Calu3 (cell line): Measurements from ENCODE around the gene IKBKG. TPM values are rescaled to one million over a fixed set of nuclear protein-coding genes. Genes with fewer than 3 reads are reported as not detected.
"Not testable (repeated sequence)": the region's sequence is repeated elsewhere in the genome, so short reads cannot be mapped to it uniquely, and the experiment has no call there.

Experiments used
- BruUV-seq: library from RNA; stranded (reverse); fragments of 400-500 nt; replicated peaks from 2 replicates; lab custom pipeline; 2021; lab: Mats Ljungman, UMichigan
- CTCF ChIA-PET: fragments of 300-600 bp; sonication (Branson Sonifier 250); formaldehyde crosslinking; loops from one replicate; lab custom pipeline; 2022; ENCODE audit warnings: antibody characterized with exemption; lab: Charles Lee
- DNase-seq: peaks from one replicate; pipeline ENCODE4 v3.0.0; 2022
- H3K27ac Mint-ChIP-seq: one replicate; pipeline ENCODE4 v1.8.0; 2022; ENCODE audit warnings: mixed read lengths; ENCODE audit not compliant: unreplicated experiment
- H3K27me3 Mint-ChIP-seq: one replicate; pipeline ENCODE4 v1.8.0; 2022; ENCODE audit warnings: mixed read lengths; ENCODE audit not compliant: unreplicated experiment
- H3K36me3 Mint-ChIP-seq: one replicate; pipeline ENCODE4 v1.8.0; 2022; ENCODE audit warnings: mild to moderate bottlenecking, moderate library complexity, mixed read lengths; ENCODE audit not compliant: insufficient read depth, unreplicated experiment
- H3K4me1 Mint-ChIP-seq: one replicate; pipeline ENCODE4 v1.8.0; 2022; ENCODE audit warnings: mild to moderate bottlenecking, low read depth, mixed read lengths; ENCODE audit not compliant: unreplicated experiment
- H3K4me3 Mint-ChIP-seq: one replicate; pipeline ENCODE4 v1.8.0; 2022; ENCODE audit warnings: mild to moderate bottlenecking, low read depth, moderate library complexity, mixed read lengths; ENCODE audit not compliant: unreplicated experiment
- H3K9me3 Mint-ChIP-seq: one replicate; pipeline ENCODE4 v1.8.0; 2022; ENCODE audit warnings: low read depth, mixed read lengths; ENCODE audit not compliant: unreplicated experiment
- CTCF ChIP-seq: fragments of 200-600 bp; IDR thresholded peaks from one replicate; pipeline ENCODE4 v1.8.0; 2022; ENCODE audit warnings: antibody characterized with exemption; ENCODE audit not compliant: unreplicated experiment
- intact Hi-C: fragments of 100-400 bp; cut with micrococcal nuclease; formaldehyde crosslinking; loops from one replicate; pipeline ENCODE4 v1.10.0; 2022; ENCODE audit not compliant: unreplicated experiment
- total RNA-seq: library from RNA; stranded (reverse); gene quantifications from 2 replicates; pipeline ENCODE4 v1.2.3, GENCODE V29; 2022

IKBKG gene
- total RNA-seq, 1 experiment from 2014 or later: 39.9 TPM

- no peak for DNase-seq
Measured at GRCh38 chrX:154605566-154605965, 58.1 kb downstream of the IKBKG start.

GRCh38 chrX:154607370-154607769 lies 60.0 kb downstream of the IKBKG start:
- intact Hi-C loops: no loop called here
- TF ChIP-seq CTCF: no peak
- Mint-ChIP-seq H3K27ac (no peak overlapping the region), H3K36me3 (no peaks in the 10 kb centered on the region), H3K27me3 (no peaks in the 10 kb centered on the region), H3K9me3 (no peaks in the 10 kb centered on the region), H3K4me3 (no peak overlapping the region), H3K4me1 (peaks cover 25% of the 10 kb centered on the region)
- CTCF ChIA-PET: no interaction called here
- DNase-seq: no peak
- BruUV-seq: no TSS peak

More at GRCh38 chrX:154605566-154605965, 58.1 kb downstream of the IKBKG start:
- H3K4me1 Mint-ChIP-seq: peaks cover 25% of the 10 kb centered on the region
- H3K27me3 Mint-ChIP-seq: no peaks in the 10 kb centered on the region
- BruUV-seq: no TSS peak
- CTCF ChIA-PET: no interaction called here
- no peak for TF ChIP-seq CTCF
- no peaks in the 10 kb centered on the region for H3K9me3 Mint-ChIP-seq
- no peak overlapping the region for H3K4me3 Mint-ChIP-seq
- intact Hi-C loops: no loop called here
- no peak overlapping the region for H3K27ac Mint-ChIP-seq
- H3K36me3 Mint-ChIP-seq: no peaks in the 10 kb centered on the region

- H3K4me1 Mint-ChIP-seq: peaks cover 25% of the 10 kb centered on the region
- H3K27me3 Mint-ChIP-seq, H3K9me3 Mint-ChIP-seq, H3K27ac Mint-ChIP-seq, H3K4me3 Mint-ChIP-seq, BruUV-seq, intact Hi-C loops, CTCF ChIA-PET, DNase-seq, H3K36me3 Mint-ChIP-seq: not testable (repeated sequence)
Measured at GRCh38 chrX:154607976-154608375, 60.6 kb downstream of the IKBKG start.

GRCh38 chrX:154608823-154609222 lies 61.4 kb downstream of the IKBKG start:
- intact Hi-C loops, H3K27me3 Mint-ChIP-seq, H3K9me3 Mint-ChIP-seq, H3K27ac Mint-ChIP-seq, BruUV-seq, DNase-seq, CTCF ChIA-PET, H3K4me3 Mint-ChIP-seq, H3K36me3 Mint-ChIP-seq: not testable (repeated sequence)
- peaks cover 21% of the 10 kb centered on the region for H3K4me1 Mint-ChIP-seq

GRCh38 chrX:154611146-154611545 lies 63.7 kb downstream of the IKBKG start:
- CTCF ChIA-PET, H3K4me3 Mint-ChIP-seq, H3K36me3 Mint-ChIP-seq, BruUV-seq, H3K4me1 Mint-ChIP-seq, H3K9me3 Mint-ChIP-seq, H3K27me3 Mint-ChIP-seq, intact Hi-C loops, H3K27ac Mint-ChIP-seq, DNase-seq: not testable (repeated sequence)

GRCh38 chrX:154613586-154613985 lies 66.2 kb downstream of the IKBKG start:
- H3K4me3 Mint-ChIP-seq, intact Hi-C loops, H3K4me1 Mint-ChIP-seq, CTCF ChIA-PET, DNase-seq, H3K9me3 Mint-ChIP-seq, H3K27me3 Mint-ChIP-seq, BruUV-seq, H3K27ac Mint-ChIP-seq, H3K36me3 Mint-ChIP-seq: not testable (repeated sequence)

Other genes starting within 250 kb of the IKBKG start
- gene FLNA, start 173.0 kb upstream of the IKBKG start, total RNA-seq: 973 and 1,240 TPM in 2 replicates
- 75.1 TPM in 2 replicates for gene EMD, start 168.3 kb upstream of the IKBKG start, total RNA-seq
- 1,458 and 1,495 TPM in 2 replicates for gene RPL10, start 149.2 kb upstream of the IKBKG start, total RNA-seq
- gene DNASE1L1, start 138.4 kb upstream of the IKBKG start, total RNA-seq: 28.8 and 30.6 TPM in 2 replicates
- gene TAFAZZIN, start 136.1 kb upstream of the IKBKG start, total RNA-seq: 55.0 and 56.3 TPM in 2 replicates
- gene ATP6AP1, start 118.9 kb upstream of the IKBKG start, total RNA-seq: 109 and 124 TPM in 2 replicates
- gene GDI1, start 110.5 kb upstream of the IKBKG start, total RNA-seq: 118 and 130 TPM in 2 replicates
- 87.9 and 88.9 TPM in 2 replicates for gene FAM50A, start 103.5 kb upstream of the IKBKG start, total RNA-seq
- gene PLXNA3, start 89.3 kb upstream of the IKBKG start, total RNA-seq: 74.0 and 82.6 TPM in 2 replicates
- gene LAGE3, start 68.3 kb upstream of the IKBKG start, total RNA-seq: 25.5 and 25.6 TPM in 2 replicates
- 37.6 and 41.3 TPM in 2 replicates for gene UBL4A, start 61.0 kb upstream of the IKBKG start, total RNA-seq
- 21.5 and 27.1 TPM in 2 replicates for gene SLC10A3, start 57.0 kb upstream of the IKBKG start, total RNA-seq
- gene FAM3A, start 31.4 kb upstream of the IKBKG start, total RNA-seq: 36.8 and 39.5 TPM in 2 replicates
- 180 and 229 TPM in 2 replicates for gene G6PD, start 774 bp upstream of the IKBKG start, total RNA-seq
- gene CTAG1A, start 37.5 kb downstream of the IKBKG start, total RNA-seq: not detected in 2 replicates
- not detected in 2 replicates for gene CTAG1B, start 71.7 kb downstream of the IKBKG start, total RNA-seq
- gene CTAG2, start 106.0 kb downstream of the IKBKG start, total RNA-seq: not detected in 2 replicates
- gene GAB3, start 203.5 kb downstream of the IKBKG start, total RNA-seq: not detected in 2 replicates
- 112 and 120 TPM in 2 replicates for gene DKC1, start 215.2 kb downstream of the IKBKG start, total RNA-seq